ENCODE measurements around the gene SLC5A1. TPM values are rescaled to one million over a fixed set of nuclear protein-coding genes. Genes with fewer than 3 reads are reported as not detected.

The SLC5A1 gene
- total RNA-seq: 1 to 10 TPM in 1 of 4 donors, under 1 TPM in 1, not detected in 2; 0.16 to 1.2 TPM

DNA sequence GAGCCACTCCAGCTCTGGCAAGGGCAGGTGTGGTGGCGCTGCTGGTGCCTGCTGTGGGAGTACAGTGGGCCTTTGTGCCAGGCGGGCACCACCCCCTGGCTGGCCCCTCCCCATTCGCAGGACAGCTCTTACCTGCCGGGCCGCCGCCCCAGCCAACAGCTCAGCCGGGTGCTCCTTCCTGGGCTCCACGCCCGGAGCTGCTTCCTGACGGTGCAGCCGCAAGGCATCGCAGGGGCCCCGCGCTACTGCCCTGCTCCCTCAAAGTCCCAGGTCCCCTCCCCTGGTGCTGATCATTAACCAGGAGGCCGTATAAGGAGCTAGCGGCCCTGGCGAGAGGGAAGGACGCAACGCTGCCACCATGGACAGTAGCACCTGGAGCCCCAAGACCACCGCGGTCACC is at the start of gene SLC5A1:
Gene SLC5A1, plus strand, starts transcription at position 338 of the 400 bp plus-strand sequence. Its CDS starts 21 bp downstream, at position 359.
- Histone ChIP-seq H3K9me3 (no peaks in the 10 kb centered on the region), H3K27me3 (peaks cover 44% of the 10 kb centered on the region), H3K4me3 (no peak within 1 kb of the TSS), H3K27ac (no peak within 1 kb of the TSS), H3K4me1 (no peaks in the 10 kb centered on the region), H3K36me3 (no peaks in the 10 kb centered on the region)
- ATAC-seq: no peak
- 47% methylated on average over 4 of the region's 21 CpGs; no CpG with 5 or more reads in 1 of the 2 donors for WGBS, 2 donors (ENCODE audit: low coverage in 1 of 2)
- TF ChIP-seq POLR2A (IDR thresholded peaks at IDR 0.05) (no peak), POLR2AphosphoS5 (IDR thresholded peaks at IDR 0.05) (no peak), EP300 (IDR thresholded peaks at IDR 0.05) (no peak)
- TF ChIP-seq, protein P1, sequence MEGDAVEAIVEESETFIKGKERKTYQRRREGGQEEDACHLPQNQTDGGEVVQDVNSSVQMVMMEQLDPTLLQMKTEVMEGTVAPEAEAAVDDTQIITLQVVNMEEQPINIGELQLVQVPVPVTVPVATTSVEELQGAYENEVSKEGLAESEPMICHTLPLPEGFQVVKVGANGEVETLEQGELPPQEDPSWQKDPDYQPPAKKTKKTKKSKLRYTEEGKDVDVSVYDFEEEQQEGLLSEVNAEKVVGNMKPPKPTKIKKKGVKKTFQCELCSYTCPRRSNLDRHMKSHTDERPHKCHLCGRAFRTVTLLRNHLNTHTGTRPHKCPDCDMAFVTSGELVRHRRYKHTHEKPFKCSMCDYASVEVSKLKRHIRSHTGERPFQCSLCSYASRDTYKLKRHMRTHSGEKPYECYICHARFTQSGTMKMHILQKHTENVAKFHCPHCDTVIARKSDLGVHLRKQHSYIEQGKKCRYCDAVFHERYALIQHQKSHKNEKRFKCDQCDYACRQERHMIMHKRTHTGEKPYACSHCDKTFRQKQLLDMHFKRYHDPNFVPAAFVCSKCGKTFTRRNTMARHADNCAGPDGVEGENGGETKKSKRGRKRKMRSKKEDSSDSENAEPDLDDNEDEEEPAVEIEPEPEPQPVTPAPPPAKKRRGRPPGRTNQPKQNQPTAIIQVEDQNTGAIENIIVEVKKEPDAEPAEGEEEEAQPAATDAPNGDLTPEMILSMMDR (IDR thresholded peaks at IDR 0.05): no peak

DNA sequence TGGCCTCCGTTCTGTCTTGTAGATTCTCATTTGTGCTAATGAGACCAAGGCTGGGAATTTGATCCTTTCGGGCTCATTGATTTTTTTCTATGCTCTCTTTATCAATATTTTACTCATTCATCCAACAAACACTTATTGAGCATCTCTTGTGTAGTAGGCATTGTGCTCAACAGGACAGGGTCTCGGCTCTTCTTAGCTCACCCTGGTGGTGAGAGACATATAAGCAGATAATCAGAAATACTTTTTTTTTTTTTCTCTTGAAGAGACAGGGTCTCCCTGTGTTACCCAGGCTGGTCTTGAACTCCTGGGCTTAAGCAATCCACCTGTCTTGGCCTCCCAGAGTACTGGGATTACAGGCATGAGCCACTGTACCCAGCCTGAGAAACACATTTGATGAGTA is 48.0 kb upstream of the SLC5A1 start:
- H3K9me3 ChIP-seq: no peaks in the 10 kb centered on the region
- no peak for TF ChIP-seq POLR2A (IDR thresholded peaks at IDR 0.05)
- no peak for TF ChIP-seq POLR2AphosphoS5 (IDR thresholded peaks at IDR 0.05)
- TF ChIP-seq, protein P1 (IDR thresholded peaks at IDR 0.05): no peak
- no peak for TF ChIP-seq EP300 (IDR thresholded peaks at IDR 0.05)
- ATAC-seq: no peak
- H3K4me3 ChIP-seq: no peak overlapping the region
- H3K4me1 ChIP-seq: no peaks in the 10 kb centered on the region
- no peak overlapping the region for H3K27ac ChIP-seq
- H3K36me3 ChIP-seq: no peaks in the 10 kb centered on the region
- H3K27me3 ChIP-seq: peaks cover 40% of the 10 kb centered on the region
- 72 to 75% methylated on average over 1 to 3 of the region's 3 CpGs for WGBS, 2 donors (ENCODE audit: low coverage in 1 of 2)

DNA sequence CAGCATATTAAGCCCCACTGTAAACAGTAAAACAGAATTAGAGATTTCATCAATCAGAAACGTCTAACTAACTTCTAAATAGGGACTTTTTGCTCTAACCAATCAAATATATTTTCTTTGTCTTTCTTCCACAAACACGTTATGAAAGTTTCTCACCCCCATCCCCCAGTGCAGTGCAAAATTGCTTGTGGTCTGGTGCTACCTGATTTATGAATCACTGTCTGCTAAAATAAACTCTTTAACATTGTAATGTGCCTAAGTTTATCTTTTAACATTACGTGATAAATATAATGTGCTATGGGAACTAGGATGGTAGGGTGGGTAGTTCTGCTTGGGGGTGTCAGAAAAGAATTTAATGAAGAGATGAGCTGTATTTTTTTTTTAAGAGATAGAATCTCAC is 47.3 kb upstream of the SLC5A1 start:
- 13 to 18% methylated on average over 3 of the region's 3 CpGs for WGBS, 2 donors (ENCODE audit: low coverage in 1 of 2)
- Histone ChIP-seq H3K4me3 (no peak overlapping the region), H3K27ac (no peak overlapping the region), H3K36me3 (no peaks in the 10 kb centered on the region), H3K9me3 (no peaks in the 10 kb centered on the region), H3K27me3 (peaks cover 34% of the 10 kb centered on the region), H3K4me1 (no peaks in the 10 kb centered on the region)
- TF ChIP-seq, protein P1 (IDR thresholded peaks at IDR 0.05): no peak
- no peak for TF ChIP-seq EP300 (IDR thresholded peaks at IDR 0.05)
- no peak for ATAC-seq

DNA sequence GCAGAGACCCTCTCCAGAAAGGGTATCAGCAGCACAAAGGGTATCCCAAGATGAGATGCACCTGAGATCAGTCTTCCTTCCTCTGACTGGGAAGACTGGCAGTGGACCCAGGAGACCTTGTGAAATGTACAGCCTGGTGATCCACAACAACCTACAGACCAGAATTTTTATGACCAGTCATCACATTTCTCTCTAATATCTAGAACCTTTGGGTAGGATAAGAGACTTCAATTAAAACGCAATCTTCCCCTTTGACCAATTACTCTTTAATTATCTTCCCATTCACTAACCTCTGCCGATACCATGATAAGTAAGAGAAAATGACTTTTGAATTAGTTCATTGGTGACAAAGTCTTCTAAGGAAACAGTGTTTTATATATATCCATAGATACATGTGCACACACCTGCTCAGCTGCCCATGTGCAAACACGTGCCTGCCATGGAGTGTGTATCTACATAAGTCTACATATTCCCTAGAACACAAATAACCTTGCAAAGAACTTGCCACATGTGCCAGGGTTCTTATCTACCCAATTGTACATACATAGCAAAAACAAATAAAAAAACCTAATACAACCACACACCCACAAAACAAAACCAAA is 44.2 kb upstream of the SLC5A1 start:
- no peaks in the 10 kb centered on the region for H3K36me3 ChIP-seq
- TF ChIP-seq POLR2AphosphoS5 (IDR thresholded peaks at IDR 0.05): no peak
- H3K27ac ChIP-seq: no peak overlapping the region
- H3K27me3 ChIP-seq: peaks cover 29% of the 10 kb centered on the region
- H3K4me1 ChIP-seq: no peaks in the 10 kb centered on the region
- no peak for ATAC-seq
- WGBS, 2 donors (ENCODE audit: low coverage in 1 of 2): 77% methylated on average over 3 of the region's 3 CpGs
- H3K4me3 ChIP-seq: no peak overlapping the region
- H3K9me3 ChIP-seq: no peaks in the 10 kb centered on the region

DNA sequence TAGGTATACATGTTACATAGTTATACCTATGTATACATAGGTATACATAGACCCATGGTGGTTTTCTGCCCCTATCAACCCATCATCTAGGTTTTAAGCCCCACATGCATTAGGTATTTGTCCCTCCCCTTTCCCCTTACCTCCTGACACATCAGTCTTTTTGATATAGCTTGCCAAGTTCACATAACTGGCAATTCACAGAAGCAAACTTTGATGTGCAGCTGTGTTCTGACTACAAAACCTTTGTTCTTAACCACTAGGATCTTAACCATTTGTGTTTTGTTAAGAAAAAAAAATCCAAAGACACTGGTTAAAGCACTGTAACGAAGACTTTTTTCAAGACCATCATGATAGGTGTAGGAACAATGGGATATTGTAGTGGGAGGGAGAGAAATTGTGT is 42.9 kb upstream of the SLC5A1 start:
- Histone ChIP-seq H3K36me3 (no peaks in the 10 kb centered on the region), H3K27me3 (peaks cover 36% of the 10 kb centered on the region), H3K4me1 (no peaks in the 10 kb centered on the region), H3K27ac (no peak overlapping the region), H3K9me3 (no peaks in the 10 kb centered on the region), H3K4me3 (no peak overlapping the region)
- ATAC-seq: no peak
- TF ChIP-seq, protein P1 (IDR thresholded peaks at IDR 0.05): no peak
- TF ChIP-seq EP300 (IDR thresholded peaks at IDR 0.05) (no peak), POLR2A (IDR thresholded peaks at IDR 0.05) (no peak), POLR2AphosphoS5 (IDR thresholded peaks at IDR 0.05) (no peak)
- WGBS, 2 donors (ENCODE audit: low coverage in 1 of 2): 75 to 100% methylated on average over 1 of the region's 1 CpG

Data from gastroesophageal sphincter (tissue), 4 donors.